Breast epithelium (tissue), 4 donors: ENCODE results near the gene JMJD1C. TPM values are rescaled to one million over a fixed set of nuclear protein-coding genes. Genes with fewer than 3 reads are reported as not detected.

Experiments
- DNase-seq, 2 donors: peaks; one replicate each; pipeline ENCODE4 v3.0.0-alpha.2; 2019; ENCODE audit warnings: low spot score in 2 of 2
- H3K27ac ChIP-seq, 2 donors: fragments of 200-600 bp; sonication (generic) in 1 of 2; one replicate each; pipeline ENCODE4 v1.5.1; 2016 to 2019; ENCODE audit warnings: mild to moderate bottlenecking in 1 of 2
- H3K27me3 ChIP-seq, 2 donors: fragments of 200-600 bp; sonication (generic) in 1 of 2; one replicate each; pipeline versions ENCODE4 v1.5.1 to v1.6.0; 2017 to 2019; ENCODE audit warnings: control low read depth in 1 of 2, mild to moderate bottlenecking in 1 of 2
- H3K36me3 ChIP-seq: fragments of 200-600 bp; one replicate; pipeline ENCODE4 v1.5.1; 2019
- H3K4me1 ChIP-seq, 2 donors: fragments of 200-600 bp; sonication (generic); one replicate each; pipeline ENCODE4 v1.5.1; 2016 to 2019; ENCODE audit warnings: control low read depth in 1 of 2
- H3K4me3 ChIP-seq, 3 donors: fragments of 200-600 bp; sonication (generic); 1 replicate in 2 of 3; 2 replicates in 1 of 3; pipeline ENCODE4 v1.5.1; 2016 to 2019; ENCODE audit warnings: mild to moderate bottlenecking in 3 of 3, moderate library complexity in 2 of 3
- H3K9me3 ChIP-seq, 2 donors: fragments of 200-600 bp; sonication (generic) in 1 of 2; one replicate each; pipeline ENCODE4 v1.5.1; 2016 to 2019; ENCODE audit warnings: control low read depth in 1 of 2
- POLR2A ChIP-seq: fragments of 450-650 bp; IDR thresholded peaks from one replicate; pipeline ENCODE4 v1.6.1; 2016; ENCODE audit warnings: antibody characterized with exemption, mild to moderate bottlenecking, moderate library complexity
- POLR2AphosphoS5 ChIP-seq, 3 donors: sonication (generic); formaldehyde crosslinking; IDR thresholded peaks; one replicate each; pipeline ENCODE4 v1.6.1; 2017; ENCODE audit warnings: antibody characterized with exemption in 3 of 3
- intact Hi-C: fragments of 100-400 bp; cut with DNase I; formaldehyde crosslinking; loops from one replicate; pipeline ENCODE4 v1.15.1; 2023; ENCODE audit warnings: low total_unique reads
- total RNA-seq, 3 donors: library from RNA; depleted of rRNA; stranded (reverse); fragments of >200 nt; gene quantifications; one replicate each; pipeline ENCODE4 v1.1.0, GENCODE V29; 2016
- TF ChIP-seq, protein P1 (sequence below), 3 donors: fragments of 450-650 bp; IDR thresholded peaks; one replicate each; pipeline ENCODE4 v1.5.1; 2016 to 2017; ENCODE audit warnings: antibody characterized with exemption in 3 of 3, mild to moderate bottlenecking in 3 of 3, moderate library complexity in 3 of 3

Gene JMJD1C
- total RNA-seq, 3 donors from 2014 or later: 134 to 327 (median 162) TPM

- H3K27ac ChIP-seq: no peak overlapping the region
- no peaks in the 10 kb centered on the region for H3K27me3 ChIP-seq
- no peak for DNase-seq
- H3K4me3 ChIP-seq: no peak overlapping the region
- no peaks in the 10 kb centered on the region for H3K9me3 ChIP-seq
- intact Hi-C loops: no loop called here
- H3K4me1 ChIP-seq: no peaks in the 10 kb centered on the region
- TF ChIP-seq POLR2A: no peak
- no peak for TF ChIP-seq POLR2AphosphoS5 (IDR thresholded peaks at IDR 0.05)
- TF ChIP-seq, protein P1, sequence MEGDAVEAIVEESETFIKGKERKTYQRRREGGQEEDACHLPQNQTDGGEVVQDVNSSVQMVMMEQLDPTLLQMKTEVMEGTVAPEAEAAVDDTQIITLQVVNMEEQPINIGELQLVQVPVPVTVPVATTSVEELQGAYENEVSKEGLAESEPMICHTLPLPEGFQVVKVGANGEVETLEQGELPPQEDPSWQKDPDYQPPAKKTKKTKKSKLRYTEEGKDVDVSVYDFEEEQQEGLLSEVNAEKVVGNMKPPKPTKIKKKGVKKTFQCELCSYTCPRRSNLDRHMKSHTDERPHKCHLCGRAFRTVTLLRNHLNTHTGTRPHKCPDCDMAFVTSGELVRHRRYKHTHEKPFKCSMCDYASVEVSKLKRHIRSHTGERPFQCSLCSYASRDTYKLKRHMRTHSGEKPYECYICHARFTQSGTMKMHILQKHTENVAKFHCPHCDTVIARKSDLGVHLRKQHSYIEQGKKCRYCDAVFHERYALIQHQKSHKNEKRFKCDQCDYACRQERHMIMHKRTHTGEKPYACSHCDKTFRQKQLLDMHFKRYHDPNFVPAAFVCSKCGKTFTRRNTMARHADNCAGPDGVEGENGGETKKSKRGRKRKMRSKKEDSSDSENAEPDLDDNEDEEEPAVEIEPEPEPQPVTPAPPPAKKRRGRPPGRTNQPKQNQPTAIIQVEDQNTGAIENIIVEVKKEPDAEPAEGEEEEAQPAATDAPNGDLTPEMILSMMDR (IDR thresholded peaks at IDR 0.05): no peak
- no peaks in the 10 kb centered on the region for H3K36me3 ChIP-seq
Observed at GRCh38 chr10:63457594-63457993, 8.2 kb downstream of the JMJD1C start.

GRCh38 chr10:63456437-63457210 is 9.2 kb downstream of the JMJD1C start:
- TF ChIP-seq POLR2A: no peak
- TF ChIP-seq, protein P1 (IDR thresholded peaks at IDR 0.05): no peak
- no peak for TF ChIP-seq POLR2AphosphoS5 (IDR thresholded peaks at IDR 0.05)
- H3K27ac ChIP-seq: no peak overlapping the region
- no peaks in the 10 kb centered on the region for H3K36me3 ChIP-seq
- H3K9me3 ChIP-seq: no peaks in the 10 kb centered on the region
- H3K27me3 ChIP-seq: no peaks in the 10 kb centered on the region
- no peak overlapping the region for H3K4me3 ChIP-seq
- intact Hi-C loops: no loop called here
- H3K4me1 ChIP-seq: no peaks in the 10 kb centered on the region
- no peak for DNase-seq

DNA sequence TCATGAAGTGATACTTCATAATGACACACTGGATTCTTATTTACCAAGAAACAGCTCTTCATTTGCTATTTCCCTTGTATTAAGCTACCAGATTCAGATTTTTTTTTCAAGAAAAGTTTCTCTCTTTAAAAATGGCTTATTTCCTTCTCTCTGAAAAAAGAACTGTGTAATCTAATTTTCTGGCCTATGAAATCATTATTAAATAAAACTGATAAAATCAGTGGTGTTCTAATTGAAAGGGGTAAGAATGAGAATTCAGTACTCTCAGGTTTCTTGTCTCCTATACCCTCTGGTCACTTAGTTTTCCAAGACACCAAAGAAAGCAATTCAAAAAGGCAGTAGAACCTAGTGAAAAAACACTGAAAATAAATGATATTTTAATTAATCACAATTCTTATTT is 10.3 kb downstream of the JMJD1C start:
- H3K4me1 ChIP-seq: no peaks in the 10 kb centered on the region
- no peaks in the 10 kb centered on the region for H3K36me3 ChIP-seq
- TF ChIP-seq POLR2A: no peak
- TF ChIP-seq POLR2AphosphoS5 (IDR thresholded peaks at IDR 0.05): no peak
- TF ChIP-seq, protein P1 (IDR thresholded peaks at IDR 0.05): no peak
- intact Hi-C loops: no loop called here
- DNase-seq: no peak
- no peak overlapping the region for H3K4me3 ChIP-seq
- H3K27me3 ChIP-seq: no peaks in the 10 kb centered on the region
- no peaks in the 10 kb centered on the region for H3K9me3 ChIP-seq
- H3K27ac ChIP-seq: no peak overlapping the region

DNA sequence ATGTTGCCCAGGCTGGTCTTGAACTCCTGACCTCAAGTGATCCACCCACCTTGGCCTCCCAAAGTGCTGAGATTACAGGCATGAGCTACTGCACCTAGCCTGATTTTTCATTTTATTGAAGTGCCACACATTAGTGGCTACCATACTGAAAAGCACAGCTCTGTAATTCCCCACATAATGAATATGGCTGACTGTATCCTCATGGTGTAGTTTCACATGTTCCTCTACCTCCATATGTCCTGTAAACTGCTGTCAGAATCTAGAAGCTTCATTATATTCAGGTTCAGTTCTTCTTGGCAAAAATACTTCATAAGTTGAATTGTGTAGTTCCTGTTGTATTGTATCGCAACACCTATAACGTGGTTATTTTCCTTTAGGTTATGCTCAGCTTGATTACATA is 11.1 kb downstream of the JMJD1C start:
- Histone ChIP-seq H3K27ac (no peak overlapping the region), H3K27me3 (no peaks in the 10 kb centered on the region), H3K4me1 (no peaks in the 10 kb centered on the region), H3K36me3 (no peaks in the 10 kb centered on the region), H3K9me3 (no peaks in the 10 kb centered on the region), H3K4me3 (no peak overlapping the region)
- TF ChIP-seq POLR2A (no peak), POLR2AphosphoS5 (IDR thresholded peaks at IDR 0.05) (no peak)
- TF ChIP-seq, protein P1 (IDR thresholded peaks at IDR 0.05): no peak
- intact Hi-C loops: no loop called here
- no peak for DNase-seq

DNA sequence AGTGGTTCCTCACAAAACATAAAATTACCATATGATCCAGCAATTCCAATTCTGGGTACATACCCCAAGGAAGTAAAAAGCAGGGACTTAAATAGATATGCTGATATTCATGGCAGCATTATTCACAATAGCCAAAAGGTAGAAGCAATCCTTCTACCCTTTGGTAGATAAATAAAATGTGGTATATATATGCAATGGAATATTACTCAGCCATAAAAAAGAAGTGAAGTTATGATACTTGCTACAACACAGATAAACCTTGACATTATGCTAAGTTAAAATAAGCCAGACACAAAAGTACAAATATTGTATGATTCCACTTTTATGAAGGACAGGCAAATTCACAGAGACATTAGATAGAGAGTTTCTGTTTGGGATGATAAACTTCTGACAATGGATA is 13.3 kb downstream of the JMJD1C start:
- Histone ChIP-seq H3K9me3 (no peaks in the 10 kb centered on the region), H3K4me3 (no peak overlapping the region), H3K27ac (no peak overlapping the region), H3K36me3 (no peaks in the 10 kb centered on the region), H3K4me1 (no peaks in the 10 kb centered on the region), H3K27me3 (no peaks in the 10 kb centered on the region)
- intact Hi-C loops: no loop called here
- no peak for DNase-seq
- no peak for TF ChIP-seq POLR2A
- no peak for TF ChIP-seq POLR2AphosphoS5 (IDR thresholded peaks at IDR 0.05)
- TF ChIP-seq, protein P1 (IDR thresholded peaks at IDR 0.05): no peak
